Karpas-422 (cell line): ENCODE results near the gene INHBB. TPM values are rescaled to one million over a fixed set of nuclear protein-coding genes. Genes with fewer than 3 reads are reported as not detected.

Source experiments
- DNase-seq: peaks from one replicate; pipeline ENCODE4 v3.0.0-alpha.2; 2015
- H2AFZ ChIP-seq: fragments of 200-600 bp; sonication (generic); 2 replicates; pipeline ENCODE4 v1.6.1; 2014; ENCODE audit warnings: antibody characterized with exemption, low read length, mixed read lengths
- H3K27ac ChIP-seq: fragments of 200-600 bp; sonication (generic); 2 replicates; pipeline ENCODE4 v1.5.1; 2014; ENCODE audit warnings: mild to moderate bottlenecking, low read length, moderate library complexity
- H3K27me3 ChIP-seq: fragments of 200-600 bp; sonication (generic); 2 replicates; pipeline ENCODE4 v1.6.1; 2014; ENCODE audit warnings: low read length, mixed read lengths
- H3K36me3 ChIP-seq: fragments of 200-600 bp; sonication (generic); 2 replicates; pipeline ENCODE4 v1.6.1; 2014; ENCODE audit warnings: low read length, mixed read lengths; ENCODE audit not compliant: insufficient read depth
- H3K4me1 ChIP-seq: fragments of 200-600 bp; sonication (generic); 2 replicates; pipeline ENCODE4 v1.6.1; 2014; ENCODE audit warnings: mild to moderate bottlenecking, low read length, mixed read lengths
- H3K4me2 ChIP-seq: fragments of 200-600 bp; sonication (generic); 2 replicates; pipeline ENCODE4 v1.6.1; 2014; ENCODE audit warnings: low read length, low read depth, mild to moderate bottlenecking; ENCODE audit not compliant: poor library complexity, severe bottlenecking
- H3K4me3 ChIP-seq: fragments of 200-600 bp; sonication (generic); 2 replicates; pipeline ENCODE4 v1.5.1; 2014; ENCODE audit warnings: mild to moderate bottlenecking, antibody characterized with exemption, low read length, mixed read lengths
- H3K79me2 ChIP-seq: fragments of 200-600 bp; sonication (generic); 2 replicates; pipeline ENCODE4 v1.6.1; 2014; ENCODE audit warnings: mild to moderate bottlenecking, low read length, mixed read lengths
- H3K9ac ChIP-seq: fragments of 200-600 bp; sonication (generic); 2 replicates; pipeline ENCODE4 v1.6.0; 2014; ENCODE audit warnings: low read length
- H3K9me2 ChIP-seq: fragments of 200-600 bp; sonication (generic), shearing (Covaris generic); replicated peaks from 2 replicates; pipeline ENCODE4 v1.6.0; 2014; ENCODE audit warnings: mild to moderate bottlenecking, low read length, moderate library complexity; ENCODE audit not compliant: insufficient read depth
- H3K9me3 ChIP-seq: fragments of 300-700, 200-600 bp; sonication (generic); 2 replicates; pipeline ENCODE4 v1.6.1; 2014; ENCODE audit warnings: low read length, mixed read lengths
- H4K20me1 ChIP-seq: fragments of 200-600 bp; sonication (generic); 2 replicates; pipeline ENCODE4 v1.6.1; 2014; ENCODE audit warnings: mild to moderate bottlenecking, antibody characterized with exemption, low read length, low read depth; ENCODE audit not compliant: insufficient read depth
- total RNA-seq: library from RNA; depleted of rRNA; stranded (reverse); fragments of >200 nt; shearing (Covaris generic); gene quantifications from 2 replicates; pipeline ENCODE4 v1.2.3, GENCODE V29; 2014; ENCODE audit warnings: low replicate concordance

Gene INHBB
- total RNA-seq, 1 experiment from 2014 or later = not detected

DNA sequence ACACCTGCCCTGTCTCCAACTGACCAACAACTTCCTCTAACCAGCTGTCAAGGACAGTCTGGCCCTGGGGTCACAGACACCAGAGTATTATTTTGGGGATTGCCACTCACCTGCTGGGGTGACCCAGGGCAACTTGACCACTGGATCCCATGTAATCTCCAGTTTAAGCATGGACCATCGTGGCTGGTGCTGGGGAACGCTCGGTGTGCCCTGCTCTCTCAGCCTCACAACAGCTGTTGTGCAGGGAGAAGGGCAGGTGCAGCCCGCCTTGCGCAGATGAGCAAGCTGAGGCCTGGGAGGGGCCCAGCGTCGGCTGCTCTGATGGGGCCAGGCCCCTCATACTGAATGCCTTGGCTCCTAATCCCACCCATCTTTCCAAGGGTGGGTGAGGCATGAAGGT, 21.0 kb upstream of the INHBB start:
- Histone ChIP-seq H2AFZ (no peak overlapping the region), H3K27ac (no peak overlapping the region), H3K36me3 (no peaks in the 10 kb centered on the region), H3K4me2 (no peak overlapping the region), H3K79me2 (no peaks in the 10 kb centered on the region), H4K20me1 (no peaks in the 10 kb centered on the region), H3K4me3 (no peak overlapping the region), H3K4me1 (peaks cover 44% of the 10 kb centered on the region), H3K9me2 (no peaks in the 10 kb centered on the region), H3K9me3 (no peaks in the 10 kb centered on the region), H3K9ac (no peak overlapping the region), H3K27me3 (no peaks in the 10 kb centered on the region)
- no peak for DNase-seq

GRCh38 chr2:120326066-120326465, 19.9 kb upstream of the INHBB start:
- Histone ChIP-seq H2AFZ (no peak overlapping the region), H3K4me2 (peak overlapping the region; percentile 62), H3K9me3 (no peaks in the 10 kb centered on the region), H3K4me1 (peaks cover 55% of the 10 kb centered on the region), H3K9me2 (no peaks in the 10 kb centered on the region), H3K4me3 (no peak overlapping the region), H3K79me2 (no peaks in the 10 kb centered on the region), H3K36me3 (no peaks in the 10 kb centered on the region), H3K27ac (no peak overlapping the region), H4K20me1 (no peaks in the 10 kb centered on the region), H3K9ac (no peak overlapping the region), H3K27me3 (no peaks in the 10 kb centered on the region)
- DNase-seq = no peak

DNA sequence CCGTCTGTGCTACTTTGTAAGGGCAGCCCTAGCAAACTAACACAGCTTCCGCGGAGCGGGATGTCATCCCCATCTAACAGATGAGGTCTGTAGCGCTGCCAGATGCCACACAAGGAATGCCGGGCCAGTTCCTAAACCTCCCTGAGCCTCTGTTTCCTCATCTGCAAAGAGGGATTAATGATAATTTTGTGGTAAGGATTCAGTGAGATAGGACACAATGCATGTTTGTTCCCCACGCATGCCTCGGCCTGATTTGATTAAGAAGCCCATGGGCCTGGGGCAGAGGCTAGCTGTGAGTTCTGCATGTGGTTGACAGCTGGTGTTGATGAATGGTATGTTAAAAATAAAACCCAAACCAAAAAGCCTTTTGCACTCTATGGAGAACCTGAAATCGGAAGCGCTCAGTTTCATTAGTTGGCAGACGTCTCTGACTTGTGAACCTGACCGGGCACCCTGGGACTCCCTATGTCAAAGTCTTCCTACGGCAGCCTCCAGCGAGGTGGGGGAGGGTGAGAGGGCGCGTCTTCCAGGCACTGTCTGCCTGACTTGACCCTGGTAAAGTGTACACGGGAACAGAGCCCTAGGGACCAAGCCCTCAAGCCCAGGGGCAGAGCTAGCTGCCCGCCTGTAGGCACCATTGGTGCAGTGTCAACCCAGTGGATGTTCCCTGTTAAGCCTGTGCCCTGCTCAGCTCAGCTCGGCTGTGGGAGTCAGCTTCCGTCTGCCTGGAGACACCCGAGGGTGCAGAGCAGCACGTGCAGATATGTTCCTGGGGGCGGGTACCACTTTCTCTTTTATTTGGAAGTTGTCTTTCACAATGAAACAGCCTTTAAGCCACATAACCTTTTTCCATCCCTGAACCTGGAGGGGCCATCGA, 14.8 kb upstream of the INHBB start:
- Histone ChIP-seq H2AFZ (no peak overlapping the region; the same call in 1 of the 2 replicates), H3K9ac (peak overlapping the region; percentile 55), H3K9me2 (no peaks in the 10 kb centered on the region), H3K27ac (peak overlapping the region; percentile 87), H3K4me2 (peak overlapping the region; percentile 64), H3K9me3 (no peaks in the 10 kb centered on the region; the same call in 1 of the 2 replicates), H3K4me3 (peak overlapping the region; percentile 48), H3K36me3 (no peaks in the 10 kb centered on the region), H3K79me2 (no peaks in the 10 kb centered on the region), H3K27me3 (no peaks in the 10 kb centered on the region), H4K20me1 (no peaks in the 10 kb centered on the region), H3K4me1 (peaks cover 78% of the 10 kb centered on the region)
- DNase-seq = peak; percentile 90

DNA sequence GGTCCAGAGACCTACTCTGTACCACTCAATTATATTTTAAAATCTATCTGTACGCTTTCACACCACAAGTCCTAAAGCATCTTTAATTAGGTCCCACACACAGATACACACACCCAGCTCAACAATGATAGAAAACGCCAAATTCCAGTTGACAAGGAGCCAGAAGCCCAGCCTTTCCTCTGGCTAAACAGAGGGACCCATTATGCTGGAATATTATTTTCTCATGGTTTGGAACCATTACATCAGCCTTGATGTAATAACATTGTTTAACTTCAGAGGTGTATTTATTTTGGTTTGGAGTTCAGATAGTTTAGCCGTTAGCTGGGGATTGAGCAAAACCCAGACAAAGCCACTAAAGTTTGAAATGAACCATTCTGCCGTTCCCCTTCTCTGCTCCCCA, 14.0 kb upstream of the INHBB start:
- peak overlapping the region; percentile 64 for H3K4me2 ChIP-seq
- peak overlapping the region; percentile 87 for H3K27ac ChIP-seq
- H4K20me1 ChIP-seq = no peaks in the 10 kb centered on the region
- H3K4me1 ChIP-seq = peaks cover 78% of the 10 kb centered on the region
- H3K36me3 ChIP-seq = no peaks in the 10 kb centered on the region
- no peaks in the 10 kb centered on the region; the same call in 1 of the 2 replicates for H3K9me3 ChIP-seq
- DNase-seq = no peak
- H2AFZ ChIP-seq = 0 out of 2 replicates have a peak overlapping the region, but pooled peaks have one; percentile 35
- H3K79me2 ChIP-seq = no peaks in the 10 kb centered on the region
- H3K27me3 ChIP-seq = no peaks in the 10 kb centered on the region
- no peaks in the 10 kb centered on the region for H3K9me2 ChIP-seq
- H3K4me3 ChIP-seq = peak overlapping the region; percentile 48
- H3K9ac ChIP-seq = peak overlapping the region; percentile 55

GRCh38 chr2:120332384-120332783, 13.6 kb upstream of the INHBB start:
- no peaks in the 10 kb centered on the region for H3K79me2 ChIP-seq

GRCh38 chr2:120334068-120334467, 11.9 kb upstream of the INHBB start:
- Histone ChIP-seq H3K27ac (no peak overlapping the region), H3K9ac (no peak overlapping the region), H3K4me3 (no peak overlapping the region), H3K9me2 (no peaks in the 10 kb centered on the region), H2AFZ (no peak overlapping the region), H4K20me1 (no peaks in the 10 kb centered on the region), H3K9me3 (no peaks in the 10 kb centered on the region; the same call in 1 of the 2 replicates), H3K27me3 (no peaks in the 10 kb centered on the region), H3K36me3 (no peaks in the 10 kb centered on the region), H3K4me2 (no peak overlapping the region), H3K4me1 (peaks cover 81% of the 10 kb centered on the region), H3K79me2 (no peaks in the 10 kb centered on the region)
- no peak for DNase-seq

More at GRCh38 chr2:120332384-120332783, 13.6 kb upstream of the INHBB start:
- Histone ChIP-seq H3K9me3 (no peaks in the 10 kb centered on the region; the same call in 1 of the 2 replicates), H4K20me1 (no peaks in the 10 kb centered on the region), H3K27ac (peak overlapping the region; percentile 87), H3K4me1 (peaks cover 78% of the 10 kb centered on the region), H3K36me3 (no peaks in the 10 kb centered on the region), H3K9ac (peak overlapping the region; percentile 55; the same call in 1 of the 2 replicates), H2AFZ (no peak overlapping the region), H3K9me2 (no peaks in the 10 kb centered on the region), H3K4me3 (0 out of 2 replicates have a peak overlapping the region, but pooled peaks have one; percentile 48), H3K4me2 (peak overlapping the region; percentile 64), H3K27me3 (no peaks in the 10 kb centered on the region)
- DNase-seq = no peak

- no peak overlapping the region for H3K27ac ChIP-seq
- no peaks in the 10 kb centered on the region for H4K20me1 ChIP-seq
- peaks cover 81% of the 10 kb centered on the region for H3K4me1 ChIP-seq
- no peaks in the 10 kb centered on the region for H3K9me2 ChIP-seq
- no peak overlapping the region for H3K4me2 ChIP-seq
- no peaks in the 10 kb centered on the region for H3K27me3 ChIP-seq
- no peak for DNase-seq
- H2AFZ ChIP-seq = no peak overlapping the region
- no peaks in the 10 kb centered on the region for H3K79me2 ChIP-seq
- H3K4me3 ChIP-seq = no peak overlapping the region
- H3K9me3 ChIP-seq = no peaks in the 10 kb centered on the region; the same call in 1 of the 2 replicates
- H3K36me3 ChIP-seq = no peaks in the 10 kb centered on the region
- no peak overlapping the region for H3K9ac ChIP-seq
These were observed 9.2 kb upstream of the INHBB start for GRCh38 chr2:120336749-120337148.

GRCh38 chr2:120338015-120338414, 7.9 kb upstream of the INHBB start:
- peak overlapping the region; percentile 57 for H3K27ac ChIP-seq
- H3K9me2 ChIP-seq = no peaks in the 10 kb centered on the region
- no peaks in the 10 kb centered on the region for H4K20me1 ChIP-seq
- no peak overlapping the region for H2AFZ ChIP-seq
- no peak overlapping the region for H3K4me3 ChIP-seq
- no peaks in the 10 kb centered on the region for H3K27me3 ChIP-seq
- H3K79me2 ChIP-seq = no peaks in the 10 kb centered on the region
- H3K9ac ChIP-seq = 0 out of 2 replicates have a peak overlapping the region, but pooled peaks have one; percentile 1
- no peak for DNase-seq
- H3K4me1 ChIP-seq = peaks cover 81% of the 10 kb centered on the region
- no peaks in the 10 kb centered on the region; the same call in 1 of the 2 replicates for H3K9me3 ChIP-seq
- no peak overlapping the region for H3K4me2 ChIP-seq
- no peaks in the 10 kb centered on the region for H3K36me3 ChIP-seq
